HCT116 (cell line): ENCODE results near the gene MMS22L. TPM values are rescaled to one million over a fixed set of nuclear protein-coding genes. Genes with fewer than 3 reads are reported as not detected.

ENCODE experiments used
- ATAC-seq: fragments of 200-7000 bp; cut with Tn5 transposase; 2 replicates; pipeline ENCODE4 v1.9.1; 2020; ENCODE audit warnings: mild to moderate bottlenecking, moderate library complexity
- BruUV-seq: library from RNA; stranded (reverse); fragments of 400-500 nt; replicated peaks from 2 replicates; lab custom pipeline; 2021; lab: Mats Ljungman, UMichigan
- CTCF ChIA-PET: fragments of 300-600 bp; sonication (Branson Sonifier 250); formaldehyde crosslinking; loops from one replicate; lab custom pipeline; 2021; ENCODE audit warnings: antibody characterized with exemption; lab: Charles Lee
- POLR2A ChIA-PET: fragments of 300-600, 350-600 bp; sonication (Branson Sonifier 250); formaldehyde crosslinking; loops from one replicate; lab custom pipeline; 2021; ENCODE audit warnings: antibody characterized with exemption; lab: Charles Lee
- RAD21 ChIA-PET, 2 experiments: fragments of 300-600 bp; sonication (Branson Sonifier 250); formaldehyde crosslinking; loops; one replicate each; lab custom pipeline; 2023; ENCODE audit warnings: low total read pairs in 2 of 2; ENCODE audit not compliant: uncharacterized antibody in 2 of 2, unreplicated experiment in 2 of 2, low non-redundant PET in 1 of 2; lab: Charles Lee
- DNase-seq: peaks from one replicate; pipeline ENCODE4 v3.0.0-alpha.2; 2010; ENCODE audit warnings: low read depth, low spot score
- H2AFZ ChIP-seq: fragments of 200-600 bp; shearing (Covaris generic), sonication (generic); 2 replicates; pipeline ENCODE4 v1.6.1; 2017; ENCODE audit warnings: low read depth, mixed run types, mixed read lengths, antibody characterized with exemption, low read length; ENCODE audit not compliant: poor library complexity, severe bottlenecking
- H3K27ac ChIP-seq: 2 replicates; pipeline ENCODE4 v1.5.1; 2012; ENCODE audit warnings: low read depth, low read length
- H3K27me3 ChIP-seq: fragments of 200-600 bp; sonication (generic); 2 replicates; pipeline ENCODE4 v1.6.1; 2016; ENCODE audit warnings: mixed run types, low read length, mixed read lengths; ENCODE audit not compliant: insufficient read depth
- H3K36me3 ChIP-seq, 2 experiments: fragments of 200-500 bp in 1 of 2; fragments of 200-600 bp in 1 of 2; sonication (Bioruptor generic) in 1 of 2; sonication (generic) in 1 of 2; 2 replicates each; pipeline versions ENCODE4 v1.5.1 to v1.6.1; 2014 to 2016; ENCODE audit warnings: low read length in 2 of 2, inconsistent platforms in 1 of 2, mixed read lengths in 1 of 2, mixed run types in 1 of 2; ENCODE audit not compliant: insufficient read depth in 2 of 2, control insufficient read depth in 1 of 2
- H3K4me1 ChIP-seq, 2 experiments: fragments of 200-600 bp in 1 of 2; sonication (generic) in 1 of 2; 2 replicates each; pipeline versions ENCODE4 v1.5.1 to v1.6.1; 2012 to 2017; ENCODE audit warnings: low read length in 2 of 2, inconsistent platforms in 1 of 2, mild to moderate bottlenecking in 1 of 2, mixed read lengths in 1 of 2, mixed run types in 1 of 2, moderate library complexity in 1 of 2; ENCODE audit not compliant: insufficient read depth in 2 of 2, control insufficient read depth in 1 of 2
- H3K4me2 ChIP-seq: fragments of 200-600 bp; sonication (generic); 2 replicates; pipeline ENCODE4 v1.6.1; 2017; ENCODE audit warnings: mixed run types, low read length, mixed read lengths
- H3K4me3 ChIP-seq, 2 experiments: fragments of 200-600 bp in 1 of 2; sonication (generic) in 1 of 2; replicated peaks in 1 of 2; 2 replicates each; pipeline ENCODE4 v1.5.1; 2011 to 2016; ENCODE audit warnings: low read length in 2 of 2, control low read depth in 1 of 2, low read depth in 1 of 2, mild to moderate bottlenecking in 1 of 2, mixed read lengths in 1 of 2, mixed run types in 1 of 2
- H3K79me2 ChIP-seq: fragments of 200-600 bp; sonication (generic); 2 replicates; pipeline ENCODE4 v1.6.1; 2017; ENCODE audit warnings: mild to moderate bottlenecking, mixed run types, low read length, moderate library complexity, mixed read lengths; ENCODE audit not compliant: insufficient read depth
- H3K9ac ChIP-seq: fragments of 200-600 bp; sonication (generic); 2 replicates; pipeline ENCODE4 v1.6.1; 2016; ENCODE audit warnings: low read length, mixed read lengths
- H3K9me2 ChIP-seq: fragments of 200-600 bp; sonication (generic), shearing (Covaris generic); 2 replicates; pipeline ENCODE4 v1.6.1; 2017; ENCODE audit warnings: mixed run types, mild to moderate bottlenecking, moderate library complexity; ENCODE audit not compliant: insufficient read depth
- H3K9me3 ChIP-seq, 2 experiments: fragments of 200-500 bp in 1 of 2; fragments of 200-600 bp in 1 of 2; sonication (Bioruptor generic) in 1 of 2; sonication (generic) in 1 of 2; 2 replicates each; pipeline ENCODE4 v1.6.1; 2014 to 2017; ENCODE audit warnings: low read length in 2 of 2, mixed read lengths in 2 of 2, inconsistent platforms in 1 of 2, low read depth in 1 of 2, mild to moderate bottlenecking in 1 of 2, mixed run types in 1 of 2, moderate library complexity in 1 of 2; ENCODE audit not compliant: control insufficient read depth in 1 of 2, insufficient read depth in 1 of 2
- H4K20me1 ChIP-seq: fragments of 200-600 bp; sonication (generic), shearing (Covaris generic); 2 replicates; pipeline ENCODE4 v1.6.1; 2017; ENCODE audit warnings: mixed run types, mild to moderate bottlenecking, moderate library complexity; ENCODE audit not compliant: insufficient read depth
- ATF3 ChIP-seq: IDR thresholded peaks from 2 replicates; pipeline ENCODE4 v1.6.1; 2012
- CEBPB ChIP-seq: IDR thresholded peaks from 2 replicates; pipeline ENCODE4 v1.6.1; 2012; ENCODE audit warnings: low read depth
- EZH2 ChIP-seq: fragments of 200-600 bp; sonication (generic); IDR thresholded peaks from 2 replicates; pipeline ENCODE4 v1.6.1; 2017; ENCODE audit warnings: antibody characterized with exemption, mixed run types
- FOSL1 ChIP-seq: IDR thresholded peaks from 2 replicates; pipeline ENCODE4 v1.6.1; 2012; ENCODE audit warnings: low read depth
- JUND ChIP-seq: IDR thresholded peaks from 2 replicates; pipeline ENCODE4 v1.6.1; 2012
- MAX ChIP-seq: IDR thresholded peaks from 2 replicates; pipeline ENCODE4 v1.6.1; 2012
- POLR2AphosphoS5 ChIP-seq: IDR thresholded peaks from 2 replicates; pipeline ENCODE4 v1.6.1; 2011; ENCODE audit warnings: mild to moderate bottlenecking, low read depth, low read length, moderate library complexity
- RAD21 ChIP-seq: IDR thresholded peaks from 2 replicates; pipeline ENCODE4 v1.6.1; 2012; ENCODE audit warnings: low read depth, mild to moderate bottlenecking
- YY1 ChIP-seq: IDR thresholded peaks from 2 replicates; pipeline ENCODE4 v1.6.1; 2011; ENCODE audit warnings: low read length, low read depth, moderate library complexity, mild to moderate bottlenecking; ENCODE audit not compliant: insufficient replicate concordance; ENCODE audit errors: extremely low read depth
- ZBTB33 ChIP-seq: IDR thresholded peaks from 2 replicates; pipeline ENCODE4 v1.6.1; 2011; ENCODE audit warnings: mild to moderate bottlenecking, low read length, moderate library complexity; ENCODE audit not compliant: insufficient replicate concordance; ENCODE audit errors: extremely low read depth
- ZFX ChIP-seq: fragments of 450-650 bp; IDR thresholded peaks from 2 replicates; pipeline ENCODE4 v1.6.1; 2017
- intact Hi-C: fragments of 100-400 bp; cut with micrococcal nuclease; formaldehyde crosslinking; loops from 2 replicates; pipeline ENCODE4 v1.10.0; 2022
- total RNA-seq: library from RNA; stranded (reverse); gene quantifications from one replicate; pipeline ENCODE4 v1.2.1, GENCODE V29; 2021; ENCODE audit not compliant: unreplicated experiment

MMS22L gene
- total RNA-seq, 1 experiment from 2014 or later: 44.1 TPM

- no peak for TF ChIP-seq ZFX
- TF ChIP-seq EZH2: no peak
- TF ChIP-seq POLR2AphosphoS5: no peak
- TF ChIP-seq JUND: no peak
- TF ChIP-seq ATF3: no peak
- no peak for TF ChIP-seq ZBTB33
- RAD21 ChIA-PET: no interaction called here
- Histone ChIP-seq H3K4me2 (no peak overlapping the region), H3K27ac (no peak overlapping the region), H3K4me1 (no peaks in the 10 kb centered on the region), H3K9me3 (no peaks in the 10 kb centered on the region), H3K79me2 (no peaks in the 10 kb centered on the region), H3K9me2 (no peaks in the 10 kb centered on the region; the same call in 1 of the 2 replicates), H2AFZ (no peak overlapping the region), H3K9ac (no peak overlapping the region), H3K36me3 (no peaks in the 10 kb centered on the region), H4K20me1 (no peaks in the 10 kb centered on the region), H3K27me3 (no peaks in the 10 kb centered on the region), H3K4me3 (no peak overlapping the region)
- CTCF ChIA-PET: no interaction called here
- BruUV-seq: no TSS peak
- no peak for ATAC-seq
- no peak for DNase-seq
- intact Hi-C loops: no loop called here
- POLR2A ChIA-PET: no interaction called here
These were observed 39.8 kb upstream of the MMS22L start for GRCh38 chr6:97322811-97323210.

- BruUV-seq: no TSS peak
- no peaks in the 10 kb centered on the region for H3K79me2 ChIP-seq
- no peak overlapping the region for H3K27ac ChIP-seq
- H4K20me1 ChIP-seq: no peaks in the 10 kb centered on the region
- TF ChIP-seq RAD21 (no peak), YY1 (no peak), FOSL1 (no peak), MAX (no peak), CEBPB (no peak)
- TF ChIP-seq, all 23 proteins: peak for 0
- ChIA-PET RAD21 (no interaction called here), POLR2A (no interaction called here), CTCF (no interaction called here)
- Histone ChIP-seq H3K36me3 (no peaks in the 10 kb centered on the region), H3K4me2 (no peak overlapping the region), H3K4me3 (no peak overlapping the region), H3K27me3 (no peaks in the 10 kb centered on the region), H3K9me3 (no peaks in the 10 kb centered on the region), H3K9me2 (no peaks in the 10 kb centered on the region; the same call in 1 of the 2 replicates), H3K9ac (no peak overlapping the region), H3K4me1 (no peaks in the 10 kb centered on the region), H2AFZ (no peak overlapping the region)
- DNase-seq: no peak
- ATAC-seq: no peak
- intact Hi-C loops: no loop called here
These were observed 39.2 kb upstream of the MMS22L start for GRCh38 chr6:97322226-97322625.
